Activated CD4-positive, alpha-beta T cell treated with anti-CD3 and anti-CD28 coated beads, Interleukin-2, amount 50 U/mL, for 24 hours (primary cell): ENCODE data around the gene SHC1.

Experiments used
- DNase-seq, 2 donors: peaks; one replicate each; pipeline ENCODE4 v3.0.0-alpha.2; 2020; ENCODE audit warnings: low read depth in 1 of 2, low spot score in 1 of 2

Gene SHC1

DNA sequence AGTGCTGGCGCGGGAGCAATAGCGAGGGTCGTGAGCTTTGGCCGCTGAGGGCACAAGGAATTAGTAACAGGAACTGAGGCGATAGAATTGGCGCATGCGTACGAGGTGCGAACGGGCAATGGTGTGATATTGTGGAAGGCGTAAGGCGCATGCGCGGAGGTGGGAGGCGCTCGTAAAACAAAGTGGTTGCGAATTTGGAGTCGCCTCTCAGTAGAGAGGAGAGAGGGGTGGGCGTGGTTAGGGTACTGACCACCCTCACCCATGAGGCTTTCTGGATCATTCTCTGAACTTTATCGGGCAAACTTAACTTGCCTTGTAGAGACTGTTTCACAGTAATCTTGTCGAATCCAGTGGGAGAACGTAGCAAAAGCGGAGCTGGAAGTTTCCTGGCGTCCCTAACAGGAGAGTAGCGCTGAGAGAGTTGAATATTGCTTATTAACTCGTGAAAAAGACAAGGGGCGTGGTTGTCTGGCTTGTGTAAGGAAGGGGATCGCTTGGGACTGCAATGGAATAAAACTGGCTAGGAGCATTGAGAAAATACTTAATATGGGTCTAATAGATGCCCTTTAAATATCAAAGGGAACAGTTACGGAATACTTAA is 4.4 kb upstream of the SHC1 start:
- DNase-seq = peak; percentile 90 to 93

DNA sequence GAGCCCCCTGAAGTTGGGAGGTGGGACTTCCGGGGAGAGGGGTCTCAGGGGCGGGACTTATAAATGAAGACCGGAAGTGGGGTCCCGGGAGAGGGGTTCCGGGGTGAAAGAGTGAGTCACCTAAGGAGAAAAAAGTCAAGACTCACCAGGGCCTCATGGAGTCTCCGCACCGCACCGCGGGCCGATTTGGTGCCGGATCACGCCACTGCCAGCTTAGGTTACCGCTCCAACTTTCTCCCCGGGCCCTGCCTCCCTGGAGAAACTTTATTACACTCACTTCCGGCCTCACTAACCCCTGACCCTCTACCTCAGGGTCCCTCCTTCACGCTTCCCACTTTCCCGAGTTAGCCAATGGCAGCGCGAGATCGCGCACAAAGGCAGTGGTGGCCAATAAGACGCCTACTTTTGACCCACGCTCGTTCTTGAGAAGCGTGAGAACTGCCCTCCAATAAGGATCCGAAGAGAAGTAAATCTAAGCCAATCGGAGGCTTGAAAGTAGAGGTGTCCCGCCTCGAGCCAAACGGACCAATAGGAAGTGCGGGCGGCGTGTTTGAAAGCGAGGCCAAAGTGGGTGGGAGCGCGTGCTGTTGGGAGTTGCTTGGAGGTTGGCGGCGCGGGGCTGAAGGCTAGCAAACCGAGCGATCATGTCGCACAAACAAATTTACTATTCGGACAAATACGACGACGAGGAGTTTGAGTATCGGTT is 3.7 kb upstream of the SHC1 start, which contains the start of gene CKS1B:
CKS1B (plus strand) TSS at position 580 of the 706 bp plus-strand sequence; CDS start at position 645, 65 bp downstream.
- peak; percentile 90 to 94 for DNase-seq

DNA sequence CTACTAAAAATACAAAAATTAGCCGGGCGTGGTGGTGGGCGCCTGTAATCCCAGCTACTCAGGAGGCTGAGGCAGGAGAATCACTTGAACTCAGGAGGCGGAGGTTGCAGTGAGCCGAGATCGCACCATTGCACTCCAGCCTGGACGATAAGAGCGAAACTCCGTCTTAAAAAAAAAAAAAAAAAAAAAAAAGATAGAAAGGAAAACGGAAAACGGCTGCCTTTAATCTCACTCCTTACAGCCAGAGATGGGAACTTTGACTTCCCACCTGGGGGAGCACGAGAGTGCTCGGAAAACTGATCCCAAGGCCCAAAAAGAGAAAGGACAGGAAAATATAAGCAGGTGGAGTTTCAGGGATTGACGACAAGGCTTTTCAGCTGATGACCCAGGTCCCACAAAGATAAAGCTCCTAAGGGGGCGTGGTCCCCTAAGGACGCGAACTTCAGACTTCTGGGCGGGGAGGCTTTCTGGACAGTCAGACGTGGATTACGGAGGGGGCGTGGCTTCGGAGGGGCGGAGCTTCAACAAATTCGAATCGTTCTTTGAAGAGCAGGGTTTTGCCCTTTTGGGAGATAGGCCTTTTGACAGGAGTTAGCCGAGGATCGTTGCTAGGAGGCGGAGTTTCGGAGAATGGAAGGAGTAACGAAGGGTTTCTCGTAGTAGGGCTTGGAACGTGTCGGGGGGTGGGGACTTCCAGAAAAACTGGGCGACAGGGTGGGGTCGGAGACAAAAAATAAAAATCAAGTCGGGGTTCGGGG is 3.0 kb upstream of the SHC1 start:
- DNase-seq = peak; percentile 86 to 91

DNA sequence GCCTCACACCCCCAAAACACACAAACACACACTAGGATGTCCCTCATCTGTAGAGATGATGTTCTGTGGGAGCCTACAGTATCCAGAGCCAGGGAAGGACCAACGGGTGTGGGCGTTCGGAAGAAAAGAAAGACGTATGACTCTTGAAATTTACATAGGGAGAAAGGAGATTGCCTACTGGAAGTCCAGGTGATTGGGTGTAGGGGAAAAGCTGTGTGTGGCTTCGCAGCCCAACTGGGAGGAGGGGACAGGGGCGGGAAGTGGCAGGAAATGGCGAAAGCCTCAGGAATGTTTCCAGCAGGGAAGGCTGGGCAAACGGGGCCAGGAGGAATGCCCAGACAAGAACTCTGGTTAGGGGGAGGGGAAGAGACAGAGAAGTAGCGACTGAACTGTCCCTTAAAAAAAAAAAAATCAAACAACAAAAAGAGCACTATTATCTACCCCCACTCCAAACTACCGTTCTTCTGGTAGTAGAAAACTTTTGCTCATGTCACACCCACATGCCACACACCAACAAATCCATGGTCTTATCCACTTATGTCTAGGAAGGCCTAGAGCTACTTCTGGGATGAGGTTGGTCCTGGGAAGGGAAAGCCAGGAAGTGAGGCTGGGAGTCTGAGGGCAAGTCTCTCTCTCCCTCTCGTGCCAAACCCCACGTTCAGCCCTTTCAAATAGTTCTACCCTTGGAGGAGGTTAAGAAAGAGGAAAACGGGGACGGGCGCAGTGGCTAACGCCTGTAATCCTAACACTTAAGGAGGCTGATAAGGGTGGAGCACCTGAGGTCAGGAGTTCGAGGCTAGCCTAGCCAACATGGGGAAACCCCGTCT is 2.2 kb upstream of the SHC1 start:
- no peak for DNase-seq

DNA sequence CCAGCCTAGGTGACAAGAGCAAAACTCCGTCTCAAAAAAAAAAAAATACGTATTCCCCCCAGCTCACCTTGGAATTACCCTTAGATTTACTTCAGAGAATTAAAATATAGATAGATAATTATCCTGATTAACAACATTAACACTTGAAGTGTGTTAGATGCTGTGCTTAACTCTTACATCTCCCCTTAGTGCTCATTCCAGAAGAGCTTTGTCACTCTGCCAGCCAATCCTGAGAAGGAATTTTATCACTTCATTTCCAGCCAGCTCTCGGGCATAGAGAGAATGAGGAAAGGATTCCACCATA is 1.6 kb upstream of the SHC1 start:
- no peak for DNase-seq

DNA sequence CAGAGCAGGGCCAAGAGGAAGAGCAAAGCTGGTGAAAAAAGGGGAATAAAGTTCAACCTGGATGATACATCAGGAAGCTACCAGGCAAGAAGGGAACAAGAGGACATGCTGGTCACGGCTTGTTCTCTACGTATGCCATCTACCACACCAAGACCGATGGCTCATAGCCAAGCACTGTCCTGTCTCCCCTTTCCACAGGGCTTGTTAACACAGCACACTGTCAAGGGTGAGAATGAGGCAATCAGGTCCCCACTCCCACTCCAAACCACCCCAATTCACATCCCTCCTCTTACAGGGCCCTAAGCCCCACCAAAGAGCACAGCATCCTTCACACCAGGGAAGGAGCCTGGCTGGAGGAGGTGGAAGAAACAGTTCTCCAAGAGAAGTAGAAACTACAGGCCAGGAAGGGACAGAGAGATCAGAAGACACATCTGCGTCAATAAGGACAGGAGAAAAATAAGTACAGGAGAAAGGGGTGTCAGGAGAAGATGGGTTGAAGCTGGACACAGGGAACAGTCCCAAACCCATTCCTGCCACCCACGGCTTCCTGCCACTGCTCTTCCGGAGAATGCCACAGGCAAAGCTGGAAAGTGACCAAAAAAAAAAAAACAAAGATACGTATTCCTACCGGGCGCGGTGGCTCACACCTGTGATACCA is 923 bp upstream of the SHC1 start:
- no peak for DNase-seq

DNA sequence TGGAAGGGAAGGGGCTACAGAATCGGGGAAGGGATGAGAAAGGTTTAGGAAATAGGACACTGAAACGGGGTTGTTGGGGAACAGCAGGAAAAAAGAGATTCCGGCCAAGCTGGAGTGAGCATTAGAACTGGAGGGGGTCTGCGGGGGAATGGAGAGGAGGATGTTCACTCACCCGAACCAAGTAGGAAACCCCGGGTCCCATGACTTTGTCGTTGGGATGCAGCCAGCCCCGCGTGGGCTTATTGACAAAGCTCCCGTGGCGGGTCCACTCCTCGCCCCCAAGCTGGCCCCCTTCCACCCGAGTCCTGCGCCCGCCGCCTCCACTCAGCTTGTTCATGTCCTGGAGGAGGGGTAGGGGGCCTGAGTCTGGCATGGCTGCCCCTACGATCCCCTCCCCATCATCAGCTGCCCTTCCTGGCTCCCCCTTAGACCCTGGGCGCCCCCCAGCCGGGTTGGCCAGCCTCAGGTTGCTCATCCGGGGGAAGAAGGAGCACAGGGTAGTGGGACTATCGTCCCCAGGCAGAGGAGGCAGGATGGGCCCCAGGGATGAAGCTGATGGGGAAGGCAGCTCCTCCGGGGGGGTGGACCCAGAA is 591 bp downstream of the SHC1 start:
- no peak for DNase-seq

DNA sequence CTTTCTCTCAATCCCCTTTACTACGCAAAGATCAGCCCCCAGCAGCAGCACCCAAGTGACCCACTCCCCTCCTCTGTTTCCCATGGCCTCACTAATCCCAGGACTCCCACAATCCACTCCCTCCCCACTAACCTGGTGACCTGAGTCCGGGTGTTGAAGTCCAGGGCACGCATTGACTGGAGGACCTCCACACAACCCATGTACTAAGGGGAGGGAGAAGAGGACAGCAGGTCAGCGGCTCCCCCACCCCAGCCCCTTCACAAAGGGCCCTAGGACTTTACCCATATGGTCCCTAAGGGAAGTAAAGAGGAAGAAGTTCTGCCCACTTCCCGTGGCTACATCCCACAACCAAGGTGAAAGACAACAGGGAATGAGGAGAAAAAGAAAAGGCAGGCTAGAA is 1.3 kb downstream of the SHC1 start:
- DNase-seq = no peak

DNA sequence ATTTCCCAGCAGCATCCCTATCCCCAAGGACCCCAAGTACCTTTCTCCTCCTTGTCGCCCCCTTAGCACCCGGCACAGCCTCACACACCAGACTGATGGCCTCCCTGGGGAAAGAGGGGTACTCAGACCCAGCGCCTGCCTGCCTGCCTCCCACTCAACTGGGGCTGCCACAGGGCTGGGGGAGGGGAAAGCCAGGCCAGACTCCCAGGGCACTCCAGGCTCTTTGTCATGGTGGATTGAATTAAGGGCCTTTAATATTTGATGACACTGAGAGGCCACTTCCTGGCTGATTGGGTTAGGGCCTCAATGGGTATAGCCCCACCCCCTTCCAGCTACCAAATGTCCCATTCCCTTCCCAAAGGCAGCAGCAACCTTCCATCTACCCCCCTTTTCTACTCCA is 1.8 kb downstream of the SHC1 start:
- no peak for DNase-seq

DNA sequence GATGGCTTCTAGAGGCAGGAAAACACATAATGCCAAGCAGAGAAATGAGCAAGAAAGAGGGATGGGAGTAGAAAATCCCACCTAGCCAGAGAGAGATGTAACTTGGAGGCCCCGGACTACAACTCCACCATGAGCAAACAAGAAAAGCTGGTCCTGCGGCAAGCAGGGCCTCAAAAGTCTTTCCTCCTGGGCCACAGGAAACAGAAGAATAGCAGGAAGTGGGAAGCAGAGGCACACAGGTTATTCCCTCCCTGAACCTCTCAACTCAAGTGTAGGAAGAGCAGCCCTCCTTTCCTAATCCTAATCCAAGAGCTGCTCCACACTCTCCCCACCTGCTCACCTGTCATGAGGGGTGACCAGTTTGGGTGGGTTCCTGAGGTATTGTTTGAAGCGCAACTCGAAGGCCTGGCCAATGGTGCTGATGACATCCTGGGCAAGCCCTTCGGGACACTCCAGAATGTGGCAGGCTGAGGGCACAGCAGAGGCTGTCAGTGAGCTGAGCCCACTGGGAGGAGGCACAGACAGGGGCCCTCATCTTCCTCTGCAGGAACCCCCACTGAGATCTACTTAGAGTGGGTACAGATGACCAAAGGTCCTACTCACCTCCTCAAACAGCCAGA is 3.1 kb downstream of the SHC1 start:
- DNase-seq = no peak

DNA sequence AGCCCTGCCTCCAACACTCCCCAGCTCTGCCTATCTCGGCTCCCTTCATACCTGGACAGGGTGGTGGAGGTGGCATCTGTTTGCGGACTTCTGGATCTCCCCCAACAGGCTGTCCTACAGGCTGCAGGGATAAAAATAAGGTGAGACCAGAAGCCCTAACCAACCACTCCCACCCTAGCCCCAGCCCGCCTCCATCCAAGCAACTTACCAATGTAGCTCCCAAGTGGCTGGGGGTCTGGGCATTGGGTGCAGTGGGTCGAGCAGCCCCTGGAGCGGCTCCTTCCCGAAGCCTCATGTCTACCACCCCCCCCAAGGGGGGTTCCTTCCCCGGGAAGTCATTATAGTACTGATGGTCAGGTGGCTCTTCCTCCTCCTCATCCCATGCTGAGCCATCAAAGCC is 4.4 kb downstream of the SHC1 start:
- no peak for DNase-seq

DNA sequence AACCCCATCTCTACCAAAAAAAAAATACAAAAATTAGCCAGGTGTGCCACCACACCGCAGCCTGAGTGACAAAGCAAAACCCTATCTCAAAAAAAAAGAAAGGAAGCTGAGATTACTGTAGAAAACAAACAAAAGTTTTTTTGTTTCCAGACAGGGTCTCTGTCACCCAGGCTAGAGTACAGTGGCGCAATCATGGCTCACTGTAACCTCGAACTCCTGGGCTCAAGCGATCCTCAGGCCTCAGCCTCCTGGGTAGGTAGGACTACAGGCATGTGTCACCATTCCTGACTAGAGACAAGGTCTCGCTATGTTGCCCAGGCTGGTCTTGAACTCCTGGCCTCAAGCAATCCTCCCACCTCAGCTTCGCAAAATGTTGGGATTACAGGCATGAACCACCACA is 6.2 kb downstream of the SHC1 start:
- DNase-seq = no peak

DNA sequence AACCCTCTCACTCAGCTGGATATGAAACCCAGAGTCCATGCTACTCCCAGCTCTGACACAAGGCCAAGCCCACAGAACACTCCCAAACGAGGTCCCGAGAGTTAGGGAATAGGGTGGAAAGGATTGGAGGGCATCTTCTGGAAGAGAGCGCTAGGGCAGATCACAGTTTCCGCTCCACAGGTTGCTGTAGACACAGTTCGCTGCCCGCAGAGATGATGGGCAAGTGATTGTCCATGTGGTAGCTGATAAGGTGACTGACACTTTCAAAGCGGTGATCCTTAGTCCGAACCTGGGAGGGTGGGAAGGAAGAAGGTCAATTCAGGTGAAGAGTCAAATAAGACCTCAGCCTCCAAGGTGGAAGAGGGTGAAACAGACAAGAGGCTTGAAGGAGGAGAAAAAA is 6.9 kb downstream of the SHC1 start:
- no peak for DNase-seq

DNA sequence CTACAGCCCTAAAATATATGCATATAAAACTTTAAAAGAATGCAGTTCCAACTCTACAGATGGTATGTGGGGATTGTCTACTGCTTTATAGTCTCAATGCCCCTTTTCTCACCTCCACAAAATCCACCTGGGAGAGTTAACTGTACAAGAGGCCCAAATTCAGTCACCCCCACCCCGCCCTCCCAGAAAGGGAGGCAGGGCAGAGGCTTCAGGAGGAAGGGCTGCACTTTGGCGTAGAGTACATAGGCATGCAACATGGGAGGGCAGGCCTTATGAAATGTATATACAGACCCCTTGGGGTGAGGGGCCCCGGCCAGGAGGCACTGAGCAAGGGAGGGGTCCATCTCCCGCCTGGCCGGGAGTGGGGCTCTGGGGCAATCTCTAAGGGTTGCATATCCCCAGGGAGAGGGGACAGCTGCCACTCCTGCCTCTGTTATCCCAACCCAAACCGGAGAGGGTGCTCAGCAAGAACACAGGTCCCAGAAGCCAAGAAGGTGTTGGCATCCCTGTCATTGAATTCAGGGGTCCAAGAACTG is 7.7 kb downstream of the SHC1 start:
- no peak for DNase-seq

DNA sequence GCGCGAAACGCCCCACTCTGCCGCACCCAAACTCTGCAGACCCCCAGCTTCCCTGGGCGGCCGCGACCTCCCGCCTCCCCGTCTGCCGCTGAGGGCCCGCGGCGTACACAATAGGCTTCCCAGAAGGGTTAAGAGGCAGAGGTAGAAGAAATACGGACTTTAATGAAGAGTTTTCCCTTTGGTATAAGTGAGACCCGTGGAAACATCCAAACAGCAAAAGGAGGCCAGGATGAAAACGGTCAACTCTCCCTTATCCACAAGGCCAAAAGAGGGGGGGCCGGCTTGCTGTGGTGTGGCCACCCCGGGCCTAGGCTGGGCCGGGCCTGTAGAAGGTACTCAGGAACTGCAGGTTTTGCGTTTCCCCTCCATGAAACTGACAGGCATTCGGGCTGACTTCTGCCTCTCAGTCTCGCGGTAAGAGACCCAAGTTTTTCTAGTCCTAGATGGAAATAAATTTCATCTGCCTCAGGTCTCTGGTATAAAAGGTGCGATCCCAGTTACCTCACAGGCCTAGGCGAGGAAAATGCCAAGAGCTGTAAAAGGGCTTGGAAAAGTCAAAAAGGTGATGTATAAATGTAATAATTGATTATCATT is 8.3 kb downstream of the SHC1 start:
- no peak for DNase-seq

DNA sequence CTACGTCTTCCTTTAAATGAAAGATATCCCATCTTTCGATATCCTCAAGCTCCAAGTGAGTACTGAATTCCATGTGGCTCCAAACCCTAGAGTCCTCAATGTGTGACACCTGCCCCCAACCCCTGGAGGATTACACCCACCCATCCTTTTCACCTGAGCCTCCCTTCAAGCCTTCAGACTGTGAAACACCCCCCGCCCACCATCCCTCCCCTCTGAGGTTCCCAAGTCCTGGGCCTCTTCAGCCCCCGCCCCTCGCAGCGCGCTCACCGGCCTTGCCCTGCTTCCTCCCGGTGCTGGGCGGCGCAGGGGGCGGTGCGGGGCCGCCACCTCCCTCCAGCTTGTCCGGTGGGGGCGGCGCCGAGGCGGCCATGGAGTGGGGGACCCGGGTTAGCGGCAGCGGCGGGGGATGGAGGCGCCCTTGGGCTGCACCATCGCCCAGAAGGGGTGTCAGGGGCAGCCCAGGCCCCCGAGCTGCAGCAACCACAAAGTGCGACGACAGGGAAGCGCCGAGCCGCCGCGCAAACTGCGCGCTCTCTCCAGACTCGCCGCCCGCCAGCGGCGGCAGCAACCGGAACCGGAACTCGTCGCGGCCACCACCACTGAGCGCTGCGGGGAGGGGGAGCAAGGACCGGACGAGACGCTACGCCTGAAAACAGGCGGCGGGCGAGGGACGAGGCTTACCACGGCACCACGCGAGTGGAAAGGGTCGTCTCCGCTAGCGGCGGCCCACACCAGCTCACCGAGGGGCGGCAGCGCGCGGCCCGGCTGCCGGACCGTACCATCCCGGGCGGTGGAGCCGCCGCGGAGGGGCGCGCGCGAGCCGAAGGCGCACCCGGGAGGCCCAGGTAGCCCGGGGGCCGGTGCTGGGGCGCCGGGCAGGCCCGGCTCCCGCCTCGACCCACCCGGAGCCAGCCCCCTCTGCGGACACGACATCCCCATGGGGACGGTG is 9.1 kb downstream of the SHC1 start, which contains the start of gene PYGO2:
PYGO2 (minus strand) TSS at position 576 of the 949 bp plus-strand sequence; CDS start at position 370, 206 bp downstream.
- DNase-seq = peak; percentile 67 to 69

DNA sequence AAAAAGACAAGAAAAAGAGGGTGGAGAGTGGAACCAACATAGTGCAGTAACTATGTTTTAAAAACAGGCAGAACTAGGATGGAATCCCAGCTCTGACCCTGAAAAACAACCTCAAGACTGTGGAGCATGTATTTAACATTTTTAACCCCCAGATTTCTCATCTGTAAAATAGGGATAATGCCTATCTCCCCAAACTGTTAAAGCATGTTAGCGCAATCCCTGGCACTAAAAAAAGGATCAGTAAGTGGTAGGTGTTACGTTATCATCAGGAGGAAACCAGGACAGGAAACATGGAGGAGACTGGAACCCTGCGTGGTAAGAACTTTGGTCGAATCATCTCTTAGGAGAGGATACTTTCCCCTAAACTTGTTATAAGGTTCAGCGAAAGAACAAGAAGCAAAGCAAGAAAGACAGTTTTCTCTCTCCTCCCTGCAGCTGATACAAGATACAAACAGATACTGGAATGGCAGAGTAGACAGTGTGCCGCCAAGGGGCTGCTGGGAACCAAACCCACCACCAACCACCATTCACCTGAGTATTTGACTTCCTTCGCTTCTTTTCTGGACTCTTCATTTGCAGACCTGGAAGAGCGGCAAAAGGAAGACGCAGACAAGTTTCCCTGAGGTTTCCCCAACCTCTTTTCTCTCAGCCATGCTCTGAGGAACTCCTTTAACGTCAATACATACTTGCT is 10.0 kb downstream of the SHC1 start:
- DNase-seq = no peak

DNA sequence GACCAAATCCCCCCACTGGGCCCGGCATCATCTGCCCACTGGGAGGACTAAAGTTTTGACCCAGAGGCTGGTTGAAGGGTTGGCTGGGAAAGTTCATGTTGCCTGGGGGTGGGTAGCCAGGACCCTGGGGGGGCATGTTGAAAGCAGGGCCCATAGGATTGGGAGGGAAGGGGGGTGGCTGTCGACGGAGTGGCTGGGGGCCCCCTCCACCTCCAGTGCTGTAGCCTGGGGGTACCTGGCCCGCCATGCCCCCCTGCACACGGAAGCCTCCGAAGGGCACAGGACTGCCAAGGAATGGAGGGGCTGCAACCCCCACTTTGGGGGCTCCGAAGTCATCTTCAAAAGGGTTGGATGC is 11.1 kb downstream of the SHC1 start:
- DNase-seq = no peak
